HG03442 (cell line): ENCODE results near the gene FHOD1.

Source experiments
- ATAC-seq: cut with Tn5 transposase; IDR thresholded peaks from one replicate; pipeline ENCODE4 v1.9.1; 2021; ENCODE audit warnings: mild to moderate bottlenecking, moderate library complexity; ENCODE audit not compliant: unreplicated experiment

FHOD1 gene

DNA sequence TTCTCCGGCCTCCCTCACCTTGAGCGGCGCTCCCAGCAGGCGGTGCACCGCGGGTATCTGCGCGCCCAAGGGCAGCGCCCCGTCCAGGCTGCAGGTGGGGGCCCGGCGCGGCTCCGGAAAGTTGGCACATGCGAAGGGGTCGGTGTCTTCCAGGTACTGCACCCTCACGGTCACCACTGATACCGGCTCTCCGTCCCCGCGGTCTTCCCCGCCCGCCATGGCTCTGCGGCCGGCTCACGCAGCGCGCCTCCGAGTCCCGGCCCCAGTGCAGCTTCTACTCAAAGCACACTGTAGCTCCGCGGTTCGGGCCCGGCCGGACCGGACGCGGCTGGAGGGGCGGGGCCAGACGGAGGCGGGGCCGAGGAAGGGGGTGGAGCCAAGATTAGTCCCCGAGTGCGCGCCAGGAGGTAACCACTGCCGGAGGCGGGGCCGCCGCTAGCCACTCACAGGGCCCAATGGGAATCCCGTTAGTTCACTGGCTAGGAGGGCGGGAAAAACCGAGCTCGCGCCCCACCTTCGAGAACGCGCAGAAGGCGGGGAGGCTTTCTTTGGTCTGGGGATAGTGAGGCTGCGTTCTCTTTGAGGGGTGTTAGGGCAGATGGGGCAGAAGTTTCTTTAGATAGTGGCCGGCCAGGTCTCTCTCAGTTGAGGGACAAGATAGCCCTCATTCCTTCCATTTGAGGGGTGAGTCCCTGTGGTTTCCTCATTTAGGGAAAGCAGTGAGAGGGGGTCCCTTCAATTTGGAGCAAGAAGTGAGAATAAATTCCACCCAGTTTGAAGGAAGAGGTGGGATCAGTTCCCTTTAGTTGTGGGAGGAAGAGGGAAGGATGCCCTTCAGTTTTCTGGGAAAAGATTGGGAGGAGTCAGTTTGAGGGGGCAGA is at the start of gene FHOD1:
TSS of gene FHOD1 (minus strand) at position 290 of the 881 bp plus-strand sequence. CDS start at position 219, 71 bp downstream.
- peak; percentile 37 for ATAC-seq

- ATAC-seq, result no peak
Measured at GRCh38 chr16:67296420-67296819, 49.1 kb upstream of the FHOD1 start.

DNA sequence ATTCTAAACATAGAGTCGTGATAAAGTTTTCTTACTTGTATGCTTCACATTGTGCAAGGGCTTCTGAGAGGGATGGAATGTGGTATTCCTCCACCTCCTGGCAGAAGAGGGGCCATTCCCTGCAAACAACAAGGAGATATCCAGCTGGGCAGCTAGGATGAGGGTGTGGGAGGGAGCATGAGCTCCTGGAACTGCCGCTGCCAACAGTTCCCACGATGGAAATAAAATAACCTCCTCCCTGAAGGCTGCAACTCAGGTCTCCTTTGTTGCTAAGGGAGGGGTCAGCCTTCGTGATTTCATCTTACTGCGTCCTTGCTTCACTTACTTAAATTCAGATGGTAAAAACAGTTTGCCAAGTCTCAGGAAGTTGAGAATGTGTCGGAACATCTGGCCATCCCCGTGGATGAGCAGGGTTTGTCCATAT is 47.7 kb upstream of the FHOD1 start:
- no peak for ATAC-seq

DNA sequence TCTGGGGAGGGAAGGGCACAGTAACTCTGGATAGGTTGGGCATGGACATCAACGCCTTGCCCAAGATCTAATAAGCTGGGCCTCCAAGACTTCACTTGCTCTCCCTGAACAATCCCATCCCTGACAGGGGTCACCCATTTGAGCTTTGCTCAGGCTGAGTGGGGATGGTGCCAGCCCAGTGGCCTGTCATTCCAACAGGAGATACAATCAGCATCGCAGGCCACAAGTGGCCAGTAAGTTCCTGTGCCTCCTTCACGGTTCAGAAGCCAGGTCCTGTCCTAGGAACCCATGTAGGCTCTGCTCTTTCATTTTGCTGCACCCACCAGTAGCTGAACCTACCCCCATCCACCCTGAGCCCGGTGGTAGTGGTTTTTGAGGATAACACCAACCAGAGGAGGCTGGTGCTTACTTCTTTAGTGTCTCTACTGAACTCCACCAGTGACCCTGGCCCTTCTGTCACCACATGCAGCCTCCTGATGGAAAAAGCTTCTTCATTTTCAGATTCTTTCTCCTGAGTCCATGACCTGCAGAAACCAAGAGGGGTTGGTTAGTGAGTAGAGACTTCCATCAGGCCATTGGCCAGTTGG is 47.0 kb upstream of the FHOD1 start:
- no peak for ATAC-seq

- ATAC-seq, result no peak
Measured at GRCh38 chr16:67291461-67291860, 44.2 kb upstream of the FHOD1 start.

DNA sequence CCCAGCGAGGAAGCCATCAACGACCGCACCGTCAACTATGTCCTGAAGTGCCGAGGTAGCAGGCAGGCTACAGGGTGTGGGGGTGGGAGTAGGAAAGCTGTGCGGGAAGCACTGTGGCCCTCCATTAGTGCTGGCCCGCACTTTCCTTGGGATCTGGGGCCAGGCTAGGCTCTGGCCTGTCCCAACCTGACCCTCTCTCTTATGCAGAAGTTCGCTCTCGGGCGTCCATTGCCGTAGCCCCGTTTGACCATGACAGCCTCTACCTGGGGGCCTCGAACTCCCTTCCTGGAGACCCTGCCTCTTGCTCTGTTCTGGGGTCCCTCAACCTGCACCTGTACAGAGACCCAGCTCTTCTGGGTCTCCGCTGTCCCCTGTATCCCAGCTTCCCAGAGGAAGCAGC is 40.7 kb upstream of the FHOD1 start:
- ATAC-seq, result no peak

- ATAC-seq, result no peak
Measured at GRCh38 chr16:67286441-67287235, 39.4 kb upstream of the FHOD1 start.

GRCh38 chr16:67284699-67285646 is 37.7 kb upstream of the FHOD1 start:
- no peak for ATAC-seq

- no peak for ATAC-seq
Measured at GRCh38 chr16:67283826-67284555, 36.7 kb upstream of the FHOD1 start.

DNA sequence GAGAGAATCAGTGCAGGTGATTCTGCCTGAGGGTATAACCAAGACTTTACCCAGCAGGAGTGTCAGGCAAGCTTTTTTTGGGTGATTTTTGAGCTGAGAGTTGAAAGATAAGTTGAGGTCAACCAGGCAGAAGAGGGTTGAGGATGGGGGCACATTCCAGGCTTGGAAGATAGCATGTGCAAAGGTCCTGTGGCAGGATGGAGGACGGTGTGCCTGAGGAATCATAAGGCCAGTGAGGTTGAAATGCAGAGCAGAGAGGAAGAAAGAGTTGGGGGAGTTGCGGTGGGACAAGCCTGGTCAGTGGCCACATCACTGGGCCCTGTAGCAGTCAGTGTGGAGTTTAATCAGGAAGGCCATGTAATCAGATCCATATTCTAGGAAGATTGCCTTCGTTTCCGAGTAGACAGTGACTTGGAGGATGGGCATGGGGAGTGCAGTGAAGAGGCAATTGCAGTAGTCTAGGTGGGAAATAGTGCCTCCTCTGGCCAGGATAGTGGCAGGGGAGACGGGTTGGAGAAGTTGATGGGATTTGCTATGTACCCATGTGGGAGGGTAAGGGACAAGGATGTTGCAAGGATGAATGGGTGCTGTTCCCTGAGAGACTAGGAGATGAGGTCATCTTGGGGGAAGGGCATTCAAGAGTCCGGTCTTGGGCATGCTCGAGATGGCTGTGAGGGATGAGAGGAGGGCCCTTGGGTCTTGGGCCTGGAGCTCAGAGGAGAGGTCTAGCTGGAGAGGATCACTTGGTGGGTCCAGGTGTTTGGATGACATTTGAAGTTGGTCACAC is 36.0 kb upstream of the FHOD1 start:
- no peak for ATAC-seq

DNA sequence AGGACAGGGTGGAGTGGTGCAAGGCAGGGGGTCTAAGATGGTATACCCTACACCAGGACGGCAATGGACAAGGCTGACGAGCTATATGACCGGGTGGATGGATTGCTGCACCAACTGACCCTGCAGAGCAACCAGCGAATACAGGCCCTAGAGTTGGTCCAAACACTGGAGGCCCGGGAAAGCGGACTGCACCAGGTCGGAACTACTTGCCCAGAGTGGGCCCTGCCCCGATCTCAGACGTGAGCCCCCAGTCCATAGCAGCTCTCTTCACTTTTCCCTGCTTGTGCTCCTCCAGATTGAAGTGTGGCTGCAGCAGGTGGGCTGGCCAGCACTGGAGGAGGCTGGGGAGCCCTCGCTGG is 35.1 kb upstream of the FHOD1 start:
- ATAC-seq, result no peak

DNA sequence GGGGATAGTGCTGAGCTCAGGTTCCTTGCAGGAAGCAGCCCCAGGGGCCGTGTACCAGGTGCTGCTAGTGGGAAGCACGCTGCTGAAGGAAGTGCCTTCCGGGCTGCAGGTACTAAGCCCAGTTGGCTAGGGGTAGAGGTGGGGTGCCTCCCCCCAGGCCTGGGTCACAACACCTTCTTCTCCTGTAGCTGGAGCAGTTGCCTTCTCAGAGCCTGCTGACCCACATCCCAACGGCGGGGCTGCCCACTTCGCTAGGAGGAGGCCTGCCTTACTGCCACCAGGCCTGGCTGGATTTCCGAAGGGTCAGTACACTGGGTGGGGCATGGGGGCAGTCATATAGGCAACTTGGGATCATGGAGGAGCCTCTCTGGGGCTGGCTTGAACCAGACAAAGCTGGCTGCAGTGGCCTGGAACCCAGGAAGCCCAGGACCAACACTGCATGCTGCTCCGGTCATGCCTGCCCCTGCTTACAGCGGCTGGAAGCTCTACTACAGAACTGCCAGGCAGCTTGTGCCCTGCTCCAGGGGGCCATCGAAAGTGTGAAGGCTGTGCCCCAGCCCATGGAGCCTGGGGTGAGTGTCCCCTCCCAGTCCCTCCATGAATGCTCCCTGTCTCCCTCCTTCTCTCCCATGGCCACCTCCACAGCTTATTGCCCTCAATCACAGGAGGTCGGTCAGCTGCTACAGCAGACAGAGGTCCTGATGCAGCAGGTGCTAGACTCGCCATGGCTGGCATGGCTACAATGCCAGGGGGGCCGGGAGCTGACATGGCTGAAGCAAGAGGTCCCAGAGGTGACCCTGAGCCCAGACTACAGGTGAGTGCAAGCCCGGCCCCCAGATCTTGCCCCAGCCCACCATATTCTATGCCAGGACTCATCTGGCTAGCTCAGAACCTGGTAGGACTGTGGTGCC is 34.5 kb upstream of the FHOD1 start:
- ATAC-seq, result no peak

GRCh38 chr16:67280090-67281015 is 33.1 kb upstream of the FHOD1 start:
- no peak for ATAC-seq

DNA sequence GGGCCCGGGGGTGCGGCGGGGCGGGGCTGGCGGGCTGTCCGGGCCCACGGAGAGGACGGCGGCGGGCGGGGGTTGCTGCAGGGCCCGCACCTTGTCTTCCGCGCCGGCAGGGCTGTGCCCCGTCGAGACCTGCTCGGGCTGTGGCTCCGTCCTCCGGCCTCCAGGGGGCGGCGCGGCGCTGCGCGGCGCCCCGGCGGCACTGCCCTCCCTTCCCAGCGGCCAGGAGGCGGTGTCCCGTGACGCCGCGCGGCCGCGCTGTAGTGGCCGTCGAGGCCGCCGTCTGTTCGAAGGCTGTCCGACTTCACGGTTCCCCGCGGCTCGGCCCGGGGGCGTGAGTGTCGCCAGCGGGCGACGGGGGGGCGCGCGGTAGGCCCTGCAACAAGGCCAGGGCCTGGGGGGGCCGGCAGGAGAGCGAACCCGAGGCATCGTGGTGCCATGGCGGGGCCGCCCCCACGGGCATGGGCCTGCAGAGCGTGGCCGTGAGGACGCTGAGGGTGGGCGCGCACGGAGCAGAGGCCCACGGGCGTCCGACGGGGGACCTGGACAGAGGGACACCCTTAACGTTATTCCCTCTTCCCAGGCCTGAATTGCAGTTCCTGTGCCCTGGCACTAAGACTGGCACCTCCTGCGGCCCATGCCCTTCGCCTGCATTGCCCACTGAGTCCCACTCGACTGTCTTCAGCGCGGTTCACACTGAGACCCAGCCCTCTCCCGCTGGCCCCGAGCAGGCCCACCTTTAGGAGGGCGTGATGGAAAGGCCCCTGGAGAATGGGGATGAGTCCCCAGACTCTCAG is 32.2 kb upstream of the FHOD1 start, which contains the start of gene PLEKHG4:
TSS of gene PLEKHG4 (plus strand) at position 237 of the 794 bp plus-strand sequence. CDS start at position 750, 513 bp downstream.
- ATAC-seq, result peak; percentile 80

DNA sequence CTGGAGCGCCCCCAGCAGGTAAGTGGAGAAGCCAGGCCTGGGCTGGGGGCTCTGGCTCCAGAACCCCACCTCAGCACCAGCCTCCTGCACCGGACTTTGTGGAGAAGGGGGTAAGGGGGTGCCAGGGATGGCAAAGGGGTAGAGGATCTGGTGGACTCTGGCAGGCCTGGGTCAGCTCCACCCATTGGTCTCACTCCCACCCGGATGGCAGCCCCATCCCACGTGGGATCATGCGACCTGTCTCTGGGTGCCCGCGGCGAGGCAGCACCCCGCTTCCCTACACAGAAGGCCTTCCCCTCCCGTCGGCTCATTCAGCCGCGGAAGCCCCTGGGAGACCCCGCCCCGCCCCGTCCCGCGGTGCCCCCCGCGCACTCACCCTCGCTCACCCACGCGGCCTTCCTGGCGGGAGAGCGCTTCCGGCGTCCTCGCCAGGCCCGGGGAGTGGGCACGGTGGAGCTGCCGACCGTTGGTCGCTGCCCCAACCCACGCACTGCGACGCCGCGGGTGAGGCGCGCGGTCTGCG is 31.6 kb upstream of the FHOD1 start:
- peak; percentile 33 for ATAC-seq
